ENCODE results near the gene CCDC178. TPM values are rescaled to one million over a fixed set of nuclear protein-coding genes. Genes with fewer than 3 reads are reported as not detected.
"Not testable (repeated sequence)": the region's sequence is repeated elsewhere in the genome, so short reads cannot be mapped to it uniquely, and the experiment has no call there.

Gene CCDC178
- total RNA-seq, 2 donors from 2014 or later = not detected

DNA sequence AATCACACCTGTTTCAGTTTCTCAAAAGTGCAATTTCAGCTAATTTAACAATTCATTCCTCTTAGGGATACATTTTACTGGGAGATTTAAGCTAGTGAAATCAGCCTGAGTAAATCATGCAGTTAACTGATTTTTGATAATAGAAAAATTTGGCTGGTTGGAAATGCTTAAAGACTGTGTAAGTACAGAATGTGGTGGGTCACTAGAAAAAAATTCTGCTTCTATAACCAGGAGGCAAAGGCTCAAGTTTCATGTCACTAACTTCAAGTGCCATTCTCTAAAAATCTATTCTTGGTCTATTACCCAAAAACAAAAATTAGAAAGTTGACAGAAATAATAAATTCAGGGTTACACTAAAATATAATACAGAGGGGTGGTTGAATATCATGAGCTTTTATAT, 271.3 kb downstream of the CCDC178 start:
- H3K36me3 Mint-ChIP-seq (ENCODE audit: low read depth) = peaks cover 2% of the 10 kb centered on the region
- no peaks in the 10 kb centered on the region for H3K9me3 ChIP-seq (ENCODE audit: control insufficient read depth, low read length, poor library complexity, severe bottlenecking)
- H3K4me3 Mint-ChIP-seq = no peak overlapping the region
- no peak for DNase-seq
- H3K27ac Mint-ChIP-seq = no peak overlapping the region
- H3K27me3 Mint-ChIP-seq = no peaks in the 10 kb centered on the region
- H3K4me1 Mint-ChIP-seq = no peaks in the 10 kb centered on the region
- no peak for ATAC-seq

- H3K4me3 Mint-ChIP-seq; H3K36me3 Mint-ChIP-seq (ENCODE audit: low read depth); H3K9me3 ChIP-seq (ENCODE audit: control insufficient read depth, low read length, poor library complexity, severe bottlenecking); H3K27me3 Mint-ChIP-seq; H3K4me1 Mint-ChIP-seq; DNase-seq; ATAC-seq; H3K27ac Mint-ChIP-seq: not testable (repeated sequence)
Observed at GRCh38 chr18:33164121-33164520, 276.4 kb downstream of the CCDC178 start.

- no peaks in the 10 kb centered on the region for H3K9me3 ChIP-seq (ENCODE audit: control insufficient read depth, low read length, poor library complexity, severe bottlenecking)
- ATAC-seq = no peak
- H3K4me1 Mint-ChIP-seq = no peaks in the 10 kb centered on the region
- DNase-seq = no peak
- H3K4me3 Mint-ChIP-seq = no peak overlapping the region
- no peaks in the 10 kb centered on the region for H3K27me3 Mint-ChIP-seq
- H3K27ac Mint-ChIP-seq = no peak overlapping the region
- H3K36me3 Mint-ChIP-seq (ENCODE audit: low read depth) = no peaks in the 10 kb centered on the region
Observed at GRCh38 chr18:33161131-33161530, 279.4 kb downstream of the CCDC178 start.

DNA sequence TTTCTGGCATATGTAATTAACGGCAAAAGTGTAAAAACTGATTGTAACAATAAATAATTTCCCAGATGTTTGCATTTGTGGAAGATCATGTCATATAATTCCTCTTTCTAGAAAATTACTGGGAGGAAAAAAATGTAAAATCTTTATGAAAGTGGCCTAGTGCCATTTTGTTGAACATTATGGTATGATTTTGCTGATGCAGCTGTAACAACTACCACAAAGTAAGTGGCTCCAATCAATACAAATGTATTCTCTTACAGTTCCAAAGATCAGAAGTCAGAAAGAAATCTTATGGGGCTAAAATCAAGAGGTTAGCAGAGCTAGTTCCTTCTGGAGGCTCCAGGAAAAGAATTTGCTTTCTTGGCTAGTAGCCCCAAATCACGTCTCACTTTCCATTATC, 281.4 kb downstream of the CCDC178 start:
- Mint-ChIP-seq H3K27me3 (no peaks in the 10 kb centered on the region), H3K36me3 (ENCODE audit: low read depth) (no peaks in the 10 kb centered on the region), H3K4me1 (no peaks in the 10 kb centered on the region), H3K4me3 (no peak overlapping the region), H3K27ac (no peak overlapping the region)
- H3K9me3 ChIP-seq (ENCODE audit: control insufficient read depth, low read length, poor library complexity, severe bottlenecking) = no peaks in the 10 kb centered on the region
- DNase-seq (no peak), ATAC-seq (no peak)

DNA sequence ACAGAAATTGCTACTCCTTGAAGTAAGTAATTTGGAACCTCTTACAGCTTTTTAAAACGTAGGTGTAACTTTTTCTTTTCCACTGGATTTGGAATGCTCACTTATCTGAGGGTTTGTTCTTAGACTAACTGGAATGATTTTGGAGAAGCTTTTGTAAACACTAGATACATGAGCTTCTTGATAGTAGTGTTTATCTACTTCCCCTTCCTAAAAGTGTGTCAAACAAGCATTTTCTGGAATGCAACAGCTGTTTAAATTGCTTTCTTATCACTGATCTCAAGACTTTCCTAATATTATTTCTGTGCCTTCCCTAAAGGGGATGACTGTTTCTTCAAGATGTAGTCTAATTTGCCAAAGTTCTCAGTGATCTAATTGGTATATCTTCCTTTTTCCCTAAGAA, 282.6 kb downstream of the CCDC178 start:
- no peak overlapping the region for H3K27ac Mint-ChIP-seq
- no peaks in the 10 kb centered on the region for H3K36me3 Mint-ChIP-seq (ENCODE audit: low read depth)
- H3K4me3 Mint-ChIP-seq = no peak overlapping the region
- H3K27me3 Mint-ChIP-seq = no peaks in the 10 kb centered on the region
- ATAC-seq (no peak), DNase-seq (no peak)
- no peaks in the 10 kb centered on the region for H3K4me1 Mint-ChIP-seq
- H3K9me3 ChIP-seq (ENCODE audit: control insufficient read depth, low read length, poor library complexity, severe bottlenecking) = no peaks in the 10 kb centered on the region

DNA sequence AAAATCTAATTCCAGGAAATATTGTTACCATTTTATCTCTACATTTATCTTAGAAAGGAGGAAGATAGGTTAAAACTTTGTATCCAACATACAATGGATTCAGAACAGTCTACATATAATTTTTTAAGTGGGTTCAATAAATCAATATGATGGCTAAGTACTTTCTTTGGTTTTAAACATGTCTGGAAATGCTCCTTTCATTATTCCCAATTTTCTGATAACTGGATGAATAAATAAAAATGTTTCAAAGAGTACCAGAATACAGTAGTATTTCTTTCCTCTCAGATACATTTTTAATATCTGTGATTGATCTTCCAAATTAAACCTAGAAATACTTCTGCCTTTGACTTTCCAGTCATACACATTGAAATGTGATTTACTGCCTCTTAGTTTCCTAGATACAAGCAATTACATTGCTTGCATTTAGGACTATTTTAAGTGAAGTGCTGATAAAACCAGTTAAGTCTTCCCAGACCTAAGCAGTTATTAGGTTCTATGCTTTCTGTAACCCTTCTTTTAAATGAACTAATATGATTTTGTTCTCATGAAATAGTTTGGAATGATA, 283.5 kb downstream of the CCDC178 start:
- Mint-ChIP-seq H3K4me3 (no peak overlapping the region), H3K27me3 (no peaks in the 10 kb centered on the region), H3K27ac (no peak overlapping the region), H3K4me1 (no peaks in the 10 kb centered on the region), H3K36me3 (ENCODE audit: low read depth) (no peaks in the 10 kb centered on the region)
- no peak for ATAC-seq
- DNase-seq = no peak
- H3K9me3 ChIP-seq (ENCODE audit: control insufficient read depth, low read length, poor library complexity, severe bottlenecking) = no peaks in the 10 kb centered on the region

DNA sequence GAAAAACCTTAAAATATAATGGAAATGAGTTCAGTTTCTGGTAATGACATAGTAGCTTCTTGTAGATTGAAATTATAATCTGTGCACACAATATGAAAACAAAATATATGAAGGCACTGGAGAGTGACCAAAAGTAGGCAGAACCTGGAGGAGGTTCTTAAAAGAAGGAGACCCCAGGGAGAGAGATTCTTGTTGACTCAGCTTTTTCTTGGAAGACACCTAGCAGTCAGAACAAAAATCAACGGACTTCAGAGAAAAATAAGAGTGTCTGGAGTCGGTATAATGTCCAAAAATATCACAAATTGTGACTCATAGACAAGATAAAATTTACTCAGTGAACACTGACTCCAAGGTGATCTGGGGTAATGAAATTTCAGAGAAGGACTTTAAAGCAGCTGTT, 286.5 kb downstream of the CCDC178 start:
- Mint-ChIP-seq H3K4me3 (no peak overlapping the region), H3K36me3 (ENCODE audit: low read depth) (no peaks in the 10 kb centered on the region), H3K27ac (no peak overlapping the region), H3K27me3 (no peaks in the 10 kb centered on the region), H3K4me1 (no peaks in the 10 kb centered on the region)
- no peaks in the 10 kb centered on the region for H3K9me3 ChIP-seq (ENCODE audit: control insufficient read depth, low read length, poor library complexity, severe bottlenecking)
- DNase-seq (no peak), ATAC-seq (no peak)

DNA sequence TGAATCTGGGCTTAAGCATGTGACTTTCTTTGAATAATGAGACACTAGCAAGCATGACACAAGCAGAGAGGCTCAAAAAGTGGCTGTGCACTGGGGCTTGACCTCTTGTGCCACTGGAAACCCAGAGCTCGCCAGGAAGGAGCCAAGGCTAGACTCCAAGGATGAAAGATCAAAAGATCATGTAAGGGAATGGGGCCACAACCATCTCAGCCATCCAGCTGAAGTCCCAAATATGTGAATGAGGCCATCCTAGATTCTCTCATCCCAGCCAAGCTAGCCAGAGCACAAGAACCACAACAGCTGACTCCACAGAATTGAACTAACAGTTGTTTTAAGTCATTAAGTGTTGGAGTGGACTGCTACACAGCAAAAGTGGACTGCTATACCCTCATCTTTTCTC, 288.1 kb downstream of the CCDC178 start:
- no peaks in the 10 kb centered on the region for H3K4me1 Mint-ChIP-seq
- no peak overlapping the region for H3K27ac Mint-ChIP-seq
- no peaks in the 10 kb centered on the region for H3K36me3 Mint-ChIP-seq (ENCODE audit: low read depth)

GRCh38 chr18:33147811-33148210, 292.7 kb downstream of the CCDC178 start:
- DNase-seq; H3K27me3 Mint-ChIP-seq; H3K27ac Mint-ChIP-seq; H3K36me3 Mint-ChIP-seq (ENCODE audit: low read depth); ATAC-seq; H3K4me1 Mint-ChIP-seq; H3K4me3 Mint-ChIP-seq; H3K9me3 ChIP-seq (ENCODE audit: control insufficient read depth, low read length, poor library complexity, severe bottlenecking): not testable (repeated sequence)

More for the DNA sequence above, 288.1 kb downstream of the CCDC178 start:
- Mint-ChIP-seq H3K4me3 (no peak overlapping the region), H3K27me3 (no peaks in the 10 kb centered on the region)
- ATAC-seq = no peak
- DNase-seq = no peak
- H3K9me3 ChIP-seq (ENCODE audit: control insufficient read depth, low read length, poor library complexity, severe bottlenecking) = no peaks in the 10 kb centered on the region

DNA sequence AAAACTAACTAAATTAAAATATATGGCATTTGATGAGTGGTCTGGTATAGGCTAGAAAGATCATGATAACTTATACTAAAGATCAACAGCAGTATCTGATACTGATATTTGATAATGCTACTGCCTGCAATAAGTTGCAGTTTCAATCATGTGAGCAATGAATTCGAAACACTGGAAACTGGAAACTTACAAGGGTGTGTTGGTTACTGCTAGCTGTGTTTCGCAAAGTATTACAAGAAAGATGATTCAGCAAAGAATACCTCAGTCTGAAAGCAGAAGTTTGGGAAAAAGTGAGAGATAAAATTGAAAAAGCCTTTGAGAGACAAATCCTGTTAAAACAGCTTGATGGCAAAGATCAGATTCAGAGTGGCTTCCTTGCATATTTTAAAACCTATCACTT, 294.5 kb downstream of the CCDC178 start:
- DNase-seq = no peak

GRCh38 chr18:33135951-33136660, 304.4 kb downstream of the CCDC178 start:
- no peak for DNase-seq
- Mint-ChIP-seq H3K4me3 (no peak overlapping the region), H3K4me1 (no peaks in the 10 kb centered on the region), H3K27me3 (no peaks in the 10 kb centered on the region), H3K27ac (no peak overlapping the region), H3K36me3 (ENCODE audit: low read depth) (no peaks in the 10 kb centered on the region)
- ATAC-seq = no peak
- no peaks in the 10 kb centered on the region for H3K9me3 ChIP-seq (ENCODE audit: control insufficient read depth, low read length, poor library complexity, severe bottlenecking)

More for the DNA sequence above, 294.5 kb downstream of the CCDC178 start:
- Mint-ChIP-seq H3K27ac (no peak overlapping the region), H3K27me3 (no peaks in the 10 kb centered on the region), H3K36me3 (ENCODE audit: low read depth) (no peaks in the 10 kb centered on the region), H3K4me1 (no peaks in the 10 kb centered on the region), H3K4me3 (no peak overlapping the region)
- no peaks in the 10 kb centered on the region for H3K9me3 ChIP-seq (ENCODE audit: control insufficient read depth, low read length, poor library complexity, severe bottlenecking)
- no peak for ATAC-seq

DNA sequence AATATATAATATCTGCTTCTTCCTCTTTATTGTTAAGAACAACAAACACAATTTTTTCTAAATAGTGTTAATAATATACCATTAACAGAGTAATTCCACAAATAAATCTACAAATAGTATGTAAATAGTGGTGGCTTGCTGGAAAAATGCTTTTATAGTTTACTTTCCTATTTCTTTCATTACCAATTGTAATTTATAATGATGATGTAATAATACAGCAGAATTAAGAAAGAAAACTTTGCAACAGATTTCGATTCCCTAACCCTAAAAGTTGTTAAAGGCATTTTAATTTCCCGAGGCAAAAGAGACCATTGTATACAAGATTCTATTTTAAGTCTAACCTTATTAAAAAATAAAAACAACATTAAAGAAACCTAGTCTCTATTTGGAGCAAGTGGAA, 307.9 kb downstream of the CCDC178 start:
- H3K4me3 Mint-ChIP-seq = no peak overlapping the region
- no peaks in the 10 kb centered on the region for H3K4me1 Mint-ChIP-seq
- DNase-seq = no peak
- H3K27ac Mint-ChIP-seq = no peak overlapping the region
- no peaks in the 10 kb centered on the region for H3K36me3 Mint-ChIP-seq (ENCODE audit: low read depth)
- ATAC-seq = no peak
- no peaks in the 10 kb centered on the region for H3K27me3 Mint-ChIP-seq
- no peaks in the 10 kb centered on the region for H3K9me3 ChIP-seq (ENCODE audit: control insufficient read depth, low read length, poor library complexity, severe bottlenecking)

DNA sequence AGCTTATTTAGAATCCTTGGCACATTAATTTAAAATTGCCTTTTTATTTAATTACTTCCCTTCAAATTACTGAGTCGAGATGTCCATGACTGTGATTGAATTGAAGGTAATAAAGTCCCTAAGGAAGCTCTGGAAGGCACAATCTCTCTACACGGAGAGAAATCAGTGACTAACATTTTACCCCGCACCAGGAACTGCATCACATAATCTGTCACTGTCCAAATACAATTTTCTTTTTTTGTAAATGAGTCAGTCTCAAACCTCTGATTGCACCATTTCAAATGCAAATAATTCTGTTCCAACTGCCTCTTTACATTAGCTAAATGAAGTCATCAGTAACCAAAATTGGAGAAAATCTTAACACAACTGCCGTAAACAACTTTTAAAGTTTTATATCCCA, 311.9 kb downstream of the CCDC178 start:
- H3K27me3 Mint-ChIP-seq = no peaks in the 10 kb centered on the region
- H3K36me3 Mint-ChIP-seq (ENCODE audit: low read depth) = no peaks in the 10 kb centered on the region
- H3K4me3 Mint-ChIP-seq = no peak overlapping the region
- no peak for DNase-seq
- H3K4me1 Mint-ChIP-seq = no peaks in the 10 kb centered on the region
- no peak overlapping the region for H3K27ac Mint-ChIP-seq
- ATAC-seq = no peak
- H3K9me3 ChIP-seq (ENCODE audit: control insufficient read depth, low read length, poor library complexity, severe bottlenecking) = no peaks in the 10 kb centered on the region

- no peak for ATAC-seq
- H3K27ac Mint-ChIP-seq = no peak overlapping the region
- H3K36me3 Mint-ChIP-seq (ENCODE audit: low read depth) = no peaks in the 10 kb centered on the region
- H3K9me3 ChIP-seq (ENCODE audit: control insufficient read depth, low read length, poor library complexity, severe bottlenecking) = no peaks in the 10 kb centered on the region
- DNase-seq = no peak
- H3K27me3 Mint-ChIP-seq = no peaks in the 10 kb centered on the region
- H3K4me3 Mint-ChIP-seq = no peak overlapping the region
- H3K4me1 Mint-ChIP-seq = no peaks in the 10 kb centered on the region
Observed at GRCh38 chr18:33123862-33124518, 316.5 kb downstream of the CCDC178 start.
